ENCODE data around the gene FAR1.

The FAR1 gene

DNA sequence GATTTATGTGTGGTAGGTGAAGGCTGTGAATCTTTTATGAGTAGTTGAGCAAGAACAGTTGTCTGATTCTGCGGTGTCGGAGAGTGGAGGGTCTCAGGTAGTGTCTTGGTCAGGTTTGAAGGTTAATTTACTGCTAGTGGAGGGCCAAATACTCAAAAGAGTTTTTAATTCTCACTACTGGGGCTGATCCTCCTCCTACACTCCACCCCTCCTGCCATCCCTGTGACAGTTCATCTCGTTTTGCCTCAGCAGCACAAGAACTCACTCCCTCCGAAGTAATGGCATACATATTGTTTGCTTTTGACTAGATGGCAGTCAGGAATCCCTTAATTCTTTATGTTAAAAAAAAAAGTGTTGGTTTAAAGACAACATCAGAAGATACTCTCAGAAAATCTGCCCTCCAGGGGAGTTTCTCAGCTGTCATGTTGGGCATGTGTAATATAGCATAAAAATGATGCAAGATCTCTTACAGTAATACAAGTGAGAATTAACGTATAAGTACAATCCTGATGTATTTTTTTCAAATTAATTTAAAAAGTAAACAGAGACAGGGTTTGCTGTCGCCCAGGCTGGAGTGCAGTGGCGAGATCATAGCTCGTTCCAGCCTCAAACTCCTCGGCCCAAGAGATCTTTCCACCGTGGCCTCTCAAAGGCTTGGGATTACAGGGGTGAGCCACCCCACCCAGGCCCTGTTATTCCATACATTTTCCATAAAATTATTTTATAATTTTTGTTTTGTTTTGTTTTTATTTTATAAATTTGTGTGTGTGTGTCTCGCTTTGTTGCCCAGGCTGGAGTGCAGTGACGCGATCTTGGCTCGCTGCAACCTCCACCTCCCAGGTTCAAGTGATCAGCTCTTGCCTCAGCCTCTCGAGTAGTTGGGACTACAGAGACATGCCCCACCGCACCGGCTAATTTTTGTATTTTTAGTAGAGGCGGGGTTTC lies 1.3 kb downstream of the FAR1 start:
- no peak for DNase-seq (ENCODE audit: low read depth in 2 of 2)

DNA sequence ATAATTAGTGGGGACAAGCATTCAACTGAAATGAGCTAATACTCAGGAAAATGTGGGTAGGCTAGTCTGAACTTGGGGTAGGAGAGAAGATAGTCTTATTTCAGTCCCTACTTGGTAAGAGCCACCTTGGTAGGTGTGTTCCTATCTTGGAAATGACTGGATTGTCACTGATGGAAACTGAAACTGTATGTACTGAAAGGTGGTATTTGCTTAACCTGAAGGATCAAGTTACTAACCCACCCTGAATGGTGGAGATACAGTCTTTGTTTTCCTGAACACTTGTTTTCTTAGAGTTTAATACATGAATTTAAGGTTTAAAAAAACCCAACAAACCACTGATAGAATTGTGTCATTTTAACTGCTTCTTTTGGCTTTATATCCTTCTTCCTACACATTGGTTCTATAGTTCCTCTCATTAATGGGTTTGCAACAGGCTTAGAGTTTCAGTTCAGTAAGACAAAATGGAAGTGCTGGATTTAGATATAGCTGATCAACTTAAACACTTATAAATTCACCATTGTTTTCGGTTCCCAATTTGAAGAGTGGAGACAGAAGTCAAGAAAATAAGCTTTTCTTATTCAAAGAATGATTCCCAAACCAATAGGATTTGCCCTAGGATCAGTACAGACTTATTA lies 4.2 kb downstream of the FAR1 start:
- DNase-seq (ENCODE audit: low read depth in 2 of 2): no peak

DNA sequence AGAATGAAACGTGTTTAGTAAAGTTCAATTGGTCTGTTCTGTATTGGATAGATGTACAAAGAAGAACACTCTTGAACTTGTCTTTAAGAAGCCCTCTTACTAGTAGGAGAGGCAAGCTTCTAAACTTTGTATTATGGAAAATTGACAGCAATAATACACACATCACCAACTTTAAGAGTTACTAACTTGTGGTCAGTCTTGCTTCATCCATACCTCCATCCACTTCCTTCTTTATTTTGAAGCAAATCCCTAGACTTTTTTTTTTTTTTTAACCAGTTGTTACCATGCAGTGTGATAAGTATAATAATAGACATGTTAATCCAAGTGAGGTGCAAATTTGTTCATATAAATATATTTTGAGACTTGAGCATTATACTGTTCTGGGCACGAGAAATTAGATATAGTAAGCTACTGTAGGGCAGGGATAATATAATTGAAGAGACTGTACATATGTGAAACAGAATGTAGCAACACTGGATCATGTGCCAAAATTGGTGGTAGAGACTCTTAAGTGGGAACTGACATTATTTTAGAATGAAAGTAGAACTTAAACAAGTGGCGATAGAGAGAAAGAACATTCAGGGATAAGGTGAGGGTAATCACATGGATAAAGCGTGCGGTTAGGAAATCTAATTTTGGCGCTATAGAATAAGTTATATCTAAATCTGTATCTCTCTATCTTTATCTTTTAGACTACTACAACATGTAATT lies 6.5 kb downstream of the FAR1 start:
- no peak for DNase-seq (ENCODE audit: low read depth in 2 of 2)

DNA sequence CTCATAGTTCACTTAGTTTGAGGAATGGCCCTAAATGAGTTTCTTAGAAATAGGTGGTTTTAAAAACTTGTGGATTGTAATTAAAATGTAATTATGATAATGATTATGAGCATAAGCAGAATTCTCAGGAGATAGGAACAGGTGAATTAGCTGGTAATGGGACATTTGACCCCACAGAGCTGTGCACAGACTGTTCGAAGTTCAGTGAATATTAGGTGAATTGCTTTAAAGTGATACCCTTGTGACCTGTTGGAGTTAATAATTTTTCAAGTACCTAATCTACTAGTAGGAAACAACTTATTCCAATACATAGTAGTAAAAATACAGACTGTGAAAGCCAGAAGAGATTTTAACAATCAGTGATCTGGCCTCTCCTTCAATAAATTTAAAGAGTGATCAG lies 8.1 kb downstream of the FAR1 start:
- DNase-seq (ENCODE audit: low read depth in 2 of 2): no peak

DNA sequence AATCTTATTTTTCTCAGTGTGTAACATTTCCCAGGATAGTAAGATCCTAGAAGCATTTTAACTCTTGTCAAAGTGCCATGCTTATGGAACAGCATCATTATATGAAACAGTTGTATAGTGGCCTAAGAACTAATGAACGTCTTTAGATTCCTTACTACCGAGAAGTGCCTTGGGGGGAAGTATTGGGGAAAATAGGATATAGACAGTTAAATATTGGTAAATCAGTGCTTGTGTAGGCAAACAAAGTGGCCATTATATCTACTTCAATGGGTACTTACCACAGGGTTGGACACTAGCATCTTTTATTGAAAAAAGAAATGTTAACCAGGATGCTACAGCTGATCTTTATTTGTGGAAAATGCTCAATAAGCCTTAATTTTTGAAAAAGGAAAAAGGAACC lies 11.3 kb downstream of the FAR1 start:
- no peak for DNase-seq (ENCODE audit: low read depth in 2 of 2)

DNA sequence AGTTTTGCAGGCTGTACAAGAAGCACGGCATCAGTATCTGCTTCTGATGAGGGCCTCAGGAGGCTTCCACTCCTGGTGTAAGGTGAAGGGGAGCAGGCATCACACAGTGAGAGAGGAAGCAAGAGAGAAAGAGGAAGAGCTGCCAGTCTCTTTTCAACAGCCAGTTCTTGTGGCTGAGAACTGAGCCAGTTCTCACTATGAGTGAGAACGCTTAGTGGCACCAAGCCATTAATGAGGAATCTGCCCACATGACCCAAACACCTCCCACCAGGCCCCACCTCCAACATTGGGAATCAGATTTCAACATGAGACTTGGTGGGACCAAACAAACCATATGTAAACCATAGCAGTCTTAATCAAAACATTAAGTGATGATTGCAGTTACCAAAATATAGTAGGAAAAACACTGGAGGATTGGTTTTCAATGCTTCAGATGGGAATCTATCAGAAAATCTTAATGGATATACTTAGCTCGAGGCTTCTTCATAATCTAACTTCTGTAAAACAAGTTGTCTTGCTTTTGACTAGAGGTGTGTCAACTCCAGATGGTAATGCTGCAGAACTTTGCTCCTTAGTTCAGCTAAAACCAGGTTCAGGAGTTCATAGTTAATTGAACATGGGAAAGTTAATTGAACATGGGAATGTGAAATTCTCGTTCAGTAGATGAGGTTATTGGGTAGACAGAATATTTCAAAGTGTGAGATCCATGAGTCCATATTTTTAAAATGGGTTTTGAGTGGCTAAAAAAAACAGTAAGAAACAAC lies 12.2 kb downstream of the FAR1 start:
- DNase-seq (ENCODE audit: low read depth in 2 of 2): no peak

DNA sequence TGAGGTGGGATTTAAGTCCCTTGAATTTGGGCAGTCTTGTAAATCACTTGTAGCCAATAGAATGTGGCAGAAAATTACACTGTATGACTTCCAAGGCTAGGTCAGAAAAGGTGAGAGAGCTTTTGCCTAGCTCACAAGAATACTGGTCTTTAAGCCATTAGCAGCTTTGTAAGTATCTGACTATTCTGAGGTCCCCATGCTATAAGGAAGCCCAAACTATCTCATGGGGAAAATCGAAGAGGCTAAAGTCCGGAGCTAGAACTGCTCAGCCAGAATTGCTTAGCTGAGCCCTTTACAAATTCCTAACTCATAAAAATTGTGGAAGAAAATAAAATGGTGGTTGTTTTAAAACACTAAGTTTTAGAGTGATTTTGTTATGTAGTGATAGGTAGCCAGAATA lies 13.0 kb downstream of the FAR1 start:
- DNase-seq (ENCODE audit: low read depth in 2 of 2): no peak

DNA sequence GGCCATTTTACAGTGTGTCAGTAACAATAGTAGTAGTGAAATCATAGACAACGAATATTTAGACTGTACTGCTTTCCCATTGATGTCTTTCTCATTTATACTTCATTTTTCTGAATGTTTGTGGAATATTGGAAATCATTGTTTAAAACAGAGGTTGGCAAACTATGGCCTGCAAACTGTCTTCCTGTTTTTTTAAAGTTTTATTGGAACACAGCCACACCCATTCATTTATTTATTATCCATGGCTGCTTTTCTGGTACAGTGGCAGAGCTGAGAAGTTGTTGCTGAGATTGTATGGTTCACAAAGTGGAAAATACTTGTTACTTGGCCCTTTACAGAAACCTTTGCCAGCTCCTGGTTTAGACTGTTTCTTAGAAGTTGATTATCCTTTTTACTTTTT lies 13.7 kb downstream of the FAR1 start:
- no peak for DNase-seq (ENCODE audit: low read depth in 2 of 2)

DNA sequence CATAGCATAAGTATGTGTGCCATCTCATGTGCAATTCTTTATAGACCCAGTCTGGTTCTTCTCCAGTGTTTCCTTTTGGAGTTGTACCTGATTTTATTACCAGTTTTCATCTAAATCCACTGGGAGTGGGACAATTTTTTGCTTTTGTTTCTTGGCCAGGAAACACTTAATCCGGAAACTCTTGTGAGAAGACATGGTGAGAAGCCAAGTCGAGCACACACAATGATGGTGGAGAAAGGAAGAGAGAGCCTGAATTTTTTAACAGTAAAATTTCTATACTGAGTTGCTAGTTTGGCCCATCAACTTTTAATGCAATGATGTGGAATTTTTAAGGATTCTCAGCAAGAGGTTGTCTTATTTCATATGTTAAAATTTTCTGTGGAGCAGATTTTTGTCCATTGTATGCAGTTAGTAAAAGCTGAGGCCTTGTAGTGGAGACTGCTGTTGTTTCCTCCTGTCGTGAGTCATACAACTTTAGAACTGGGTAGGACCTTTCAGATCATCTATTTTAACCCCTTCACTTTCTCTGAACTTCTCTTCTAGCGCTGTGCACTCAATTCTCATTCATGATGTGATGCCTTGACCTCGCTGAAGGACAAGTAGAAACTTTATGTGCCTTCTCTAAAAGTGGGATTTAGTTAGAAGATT lies 17.1 kb downstream of the FAR1 start:
- no peak for DNase-seq (ENCODE audit: low read depth in 2 of 2)

DNA sequence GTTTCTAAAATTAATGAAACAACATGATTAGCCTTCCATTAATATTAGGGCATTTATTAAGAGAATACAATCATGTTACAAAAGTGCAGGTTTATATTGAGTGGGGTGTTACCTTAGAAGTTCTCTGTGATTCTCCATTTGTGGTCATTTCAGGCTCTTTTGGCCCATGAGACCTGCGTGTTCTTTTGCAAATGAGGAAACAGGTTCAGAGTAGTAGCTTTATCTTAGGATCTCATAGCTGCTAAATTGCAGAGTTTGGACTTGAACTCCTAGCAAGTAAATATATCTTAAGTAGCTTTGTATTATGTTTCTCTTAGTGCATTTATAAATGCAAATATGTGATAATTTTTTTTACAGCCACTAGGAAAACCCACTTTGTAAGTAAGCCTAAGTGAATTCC lies 18.3 kb downstream of the FAR1 start:
- no peak for DNase-seq (ENCODE audit: low read depth in 2 of 2)

DNA sequence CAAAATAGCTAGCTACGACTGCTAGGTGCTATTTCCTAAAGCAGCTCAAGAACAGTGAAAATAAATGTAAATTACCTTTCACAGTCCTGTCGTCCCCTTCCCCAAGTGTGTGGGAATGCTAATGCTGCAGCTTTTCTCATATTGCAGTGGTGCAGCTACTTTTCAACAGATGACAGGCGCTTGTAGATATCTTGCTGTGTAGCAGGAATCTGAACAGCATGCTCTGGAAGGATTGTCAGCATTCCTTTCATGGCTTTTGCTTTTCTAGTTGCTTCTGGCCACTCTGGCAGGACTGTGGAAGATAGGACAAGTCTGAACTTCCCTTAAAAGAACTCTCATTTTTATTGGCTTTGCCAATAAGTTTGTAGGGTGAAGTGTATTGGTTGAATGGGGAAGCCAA lies 18.8 kb downstream of the FAR1 start:
- no peak for DNase-seq (ENCODE audit: low read depth in 2 of 2)

DNA sequence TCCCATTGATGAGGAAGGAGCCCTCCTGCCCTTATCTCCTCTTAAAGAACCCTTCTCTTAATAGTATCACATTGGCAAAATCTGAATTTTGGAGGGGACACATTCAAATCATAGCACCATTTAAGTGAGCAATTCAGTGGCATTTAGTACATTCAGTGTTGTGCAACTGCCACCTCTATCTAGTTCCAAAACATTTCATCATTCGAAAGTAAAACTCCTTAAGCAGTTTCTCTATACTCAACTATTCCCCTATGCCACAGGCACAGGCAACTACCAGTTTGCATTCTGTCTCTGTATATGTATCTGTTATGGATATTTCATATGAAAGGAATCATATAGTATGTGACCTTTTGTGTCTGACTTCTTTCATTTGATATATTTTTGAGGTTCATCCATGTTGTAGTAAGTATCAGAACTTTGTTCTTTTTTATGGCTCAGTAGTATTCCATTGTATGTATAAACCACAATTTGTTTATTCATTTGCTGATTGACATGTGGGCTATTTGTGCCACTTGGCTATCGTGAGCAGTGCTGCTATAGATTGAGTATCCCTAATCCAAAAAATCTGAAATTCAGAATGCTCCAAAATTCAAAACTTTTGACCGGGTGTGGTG lies 22.9 kb downstream of the FAR1 start:
- DNase-seq (ENCODE audit: low read depth in 2 of 2): no peak

DNA sequence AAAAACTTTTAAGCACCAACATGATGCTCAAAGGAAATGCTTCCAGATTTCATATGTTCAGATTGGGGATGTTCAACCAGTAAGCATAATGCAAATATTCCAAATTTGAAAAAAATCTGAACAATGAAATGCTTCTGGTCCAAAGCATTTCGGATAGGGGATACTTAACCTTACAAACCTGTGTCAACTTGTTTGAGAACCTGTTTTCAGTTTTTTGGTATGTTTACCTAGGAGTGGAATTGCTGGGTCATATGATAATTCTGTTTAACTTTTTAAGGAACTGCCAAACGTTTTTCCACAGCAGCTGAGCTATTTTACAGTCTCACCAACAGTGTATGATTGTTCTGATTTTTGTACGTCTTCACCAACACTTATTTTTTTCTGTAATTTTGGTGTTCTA lies 23.7 kb downstream of the FAR1 start:
- DNase-seq (ENCODE audit: low read depth in 2 of 2): no peak

DNA sequence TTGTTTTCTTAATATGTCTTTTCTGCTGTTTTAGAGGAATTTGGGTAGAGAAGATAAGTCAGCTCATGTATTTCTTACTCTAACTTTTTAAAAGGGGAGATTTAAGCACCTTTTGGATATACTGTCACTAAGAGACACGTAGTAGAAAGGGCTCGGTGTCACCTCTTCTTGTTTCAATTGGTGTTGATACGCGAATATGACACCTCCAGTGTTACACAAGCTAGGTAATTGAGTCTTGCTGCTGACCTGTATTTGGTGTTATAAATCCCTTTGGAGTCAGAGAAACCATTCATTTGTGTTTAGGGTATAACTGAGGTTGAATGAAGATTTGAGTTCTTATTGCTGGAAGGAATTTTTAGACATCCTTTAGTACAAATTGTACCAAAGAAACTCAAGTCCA lies 25.6 kb downstream of the FAR1 start:
- no peak for DNase-seq (ENCODE audit: low read depth in 2 of 2)

DNA sequence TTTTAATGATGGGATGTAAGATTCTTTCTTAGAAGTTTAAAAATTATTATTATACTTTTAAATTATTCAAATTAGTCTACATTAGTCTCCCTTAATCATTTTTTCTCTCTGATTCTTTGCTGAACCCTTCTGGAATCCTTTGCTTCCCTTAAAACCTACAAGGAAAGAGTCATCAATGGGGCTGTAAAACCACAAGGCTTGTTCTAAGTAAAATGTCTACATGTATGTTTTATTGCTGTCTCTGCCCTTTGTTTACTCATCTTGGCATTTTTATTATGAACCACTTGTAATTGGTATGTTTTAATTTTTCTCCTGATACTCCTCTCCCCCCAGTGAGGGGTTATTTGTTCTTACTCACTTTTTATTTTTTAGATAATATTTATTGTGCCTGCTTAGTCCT lies 27.4 kb downstream of the FAR1 start:
- no peak for DNase-seq (ENCODE audit: low read depth in 2 of 2)

DNA sequence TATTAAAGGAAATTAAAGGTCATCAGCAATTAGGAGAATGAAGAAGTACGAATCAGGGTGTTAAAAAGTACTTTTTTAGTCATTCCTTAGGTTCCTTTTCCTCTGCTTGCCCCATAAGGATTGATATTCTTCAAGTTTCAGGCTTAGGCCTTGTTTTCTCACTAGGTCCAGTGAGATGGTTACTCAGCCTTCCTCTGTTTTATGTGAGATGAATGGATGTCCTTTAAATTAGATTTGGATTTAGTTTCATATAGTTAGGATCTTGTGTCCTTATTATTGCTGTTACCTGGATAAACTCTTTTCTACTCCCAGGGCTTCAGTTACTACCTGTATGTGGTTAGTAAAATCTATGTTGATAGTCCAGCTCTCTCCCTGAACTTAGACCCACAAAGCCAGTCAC lies 29.2 kb downstream of the FAR1 start:
- no peak for DNase-seq (ENCODE audit: low read depth in 2 of 2)

DNA sequence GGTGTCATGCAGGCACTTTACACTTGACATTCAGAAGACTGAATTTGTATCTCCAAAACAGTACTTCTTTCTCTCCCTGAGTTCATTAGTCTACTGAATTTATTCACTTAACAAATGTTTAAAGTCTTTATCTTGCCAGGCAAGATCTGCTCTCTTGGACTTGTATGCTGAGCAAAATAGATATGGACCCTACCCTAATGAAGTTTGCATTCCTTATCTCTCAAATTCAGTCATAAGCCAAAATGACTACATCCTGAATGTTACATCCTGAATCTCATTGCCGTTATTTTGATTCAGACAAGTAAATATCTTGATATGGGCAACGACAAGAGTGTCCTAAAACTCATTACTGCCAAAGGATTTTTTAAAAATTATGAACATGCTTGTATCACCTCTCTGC lies 29.7 kb downstream of the FAR1 start:
- DNase-seq (ENCODE audit: low read depth in 2 of 2): no peak

DNA sequence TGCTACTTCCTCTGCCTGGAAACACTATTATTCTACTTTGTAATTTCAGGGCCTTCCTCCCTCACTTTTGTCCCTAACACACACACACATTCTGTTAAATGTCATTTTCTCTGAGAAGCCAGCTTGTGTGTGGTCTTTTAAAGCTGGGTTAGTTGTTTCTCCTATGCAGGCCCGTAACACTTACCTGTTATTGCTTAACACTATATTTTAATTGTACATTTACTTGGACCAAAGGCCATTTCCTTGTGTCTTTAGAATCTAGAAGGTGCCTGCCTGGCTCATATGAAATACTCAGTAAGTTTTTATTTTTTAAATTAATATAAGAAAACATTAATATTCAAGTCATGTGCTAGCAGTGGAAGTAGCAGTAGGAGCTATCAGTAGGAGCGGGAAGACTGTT lies 30.6 kb downstream of the FAR1 start:
- DNase-seq (ENCODE audit: low read depth in 2 of 2): no peak

DNA sequence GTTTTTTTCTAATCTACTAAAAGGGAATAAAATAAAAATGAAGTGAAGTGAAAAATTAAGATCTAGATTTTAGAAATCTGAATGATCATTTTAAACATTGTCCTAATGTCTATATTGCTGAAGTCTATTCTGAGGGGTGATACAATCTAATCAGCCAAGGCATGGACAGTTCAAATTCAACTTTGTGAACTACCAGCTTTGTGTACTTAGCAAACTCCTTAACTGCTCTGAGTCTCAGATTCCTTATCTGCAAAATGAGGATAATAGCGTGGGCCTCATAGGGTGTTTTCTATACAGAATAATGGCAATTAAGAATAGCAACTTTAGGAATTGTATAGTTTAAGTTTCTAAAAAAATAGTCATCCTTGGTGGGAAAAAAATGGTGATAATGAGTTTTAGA lies 31.4 kb downstream of the FAR1 start:
- DNase-seq (ENCODE audit: low read depth in 2 of 2): no peak

DNA sequence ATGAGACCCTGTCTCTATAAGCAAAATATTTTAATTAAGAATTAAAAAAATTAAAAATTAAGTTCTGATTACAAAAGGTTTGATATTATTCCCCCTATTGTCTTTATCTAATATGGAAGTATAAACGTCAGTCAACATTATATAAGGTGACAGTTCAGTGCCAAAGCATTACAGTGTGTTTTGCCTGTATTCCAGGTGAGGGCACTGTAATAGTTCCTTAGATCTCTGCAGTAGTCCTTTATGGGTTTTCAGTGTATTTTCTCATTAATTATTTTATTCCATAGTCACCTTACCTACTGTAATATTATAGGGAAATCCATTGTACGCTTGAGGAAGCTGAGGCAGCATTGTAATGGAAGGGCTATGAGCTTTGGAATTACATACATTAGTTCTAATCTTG lies 33.0 kb downstream of the FAR1 start:
- no peak for DNase-seq (ENCODE audit: low read depth in 2 of 2)

DNA sequence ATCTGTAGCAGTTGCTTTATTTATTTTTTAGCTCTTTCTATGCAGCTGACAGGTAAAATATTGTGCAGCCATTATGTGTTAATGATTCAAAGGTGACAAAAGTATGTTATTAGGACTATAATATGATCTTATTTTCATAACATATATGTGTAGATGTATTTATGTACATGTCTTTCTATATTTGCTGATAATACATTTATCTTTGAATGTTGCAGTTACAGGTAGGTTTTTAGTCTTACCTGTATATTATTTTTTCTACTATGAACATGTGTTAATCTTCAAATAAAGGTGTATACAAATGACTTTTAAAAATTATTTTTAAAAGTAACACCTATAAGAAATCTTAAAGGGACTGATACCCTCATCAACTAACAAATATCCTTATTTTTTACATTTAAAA lies 33.6 kb downstream of the FAR1 start:
- DNase-seq (ENCODE audit: low read depth in 2 of 2): no peak
